T-helper 2 cell (primary cell): ENCODE results near the gene GGT6.

Experiments
- DNase-seq, 5 experiments: peaks; one replicate each; pipeline versions ENCODE4 v3.0.0 to v3.0.0-alpha.2; 2012 to 2022

Gene GGT6

DNA sequence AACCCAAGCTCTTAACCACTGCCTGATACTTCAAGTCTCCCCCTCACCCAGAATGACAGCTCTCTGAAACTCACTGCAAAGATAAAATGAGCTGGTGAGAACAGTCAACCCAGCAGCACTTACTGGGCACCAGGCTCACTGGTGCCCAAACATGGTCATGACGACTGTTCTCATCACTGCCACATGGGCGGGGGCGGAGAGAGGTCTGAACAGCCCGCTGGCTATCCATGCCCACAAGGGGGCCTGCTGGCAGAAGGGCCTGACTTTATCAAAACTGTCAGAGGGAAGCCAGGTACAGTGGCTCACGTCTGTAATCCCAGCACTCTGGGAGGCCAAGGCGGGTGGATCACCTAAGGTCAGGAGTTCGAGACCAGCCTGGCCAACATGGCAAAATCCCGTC is 9.2 kb downstream of the GGT6 start:
- DNase-seq: no peak

DNA sequence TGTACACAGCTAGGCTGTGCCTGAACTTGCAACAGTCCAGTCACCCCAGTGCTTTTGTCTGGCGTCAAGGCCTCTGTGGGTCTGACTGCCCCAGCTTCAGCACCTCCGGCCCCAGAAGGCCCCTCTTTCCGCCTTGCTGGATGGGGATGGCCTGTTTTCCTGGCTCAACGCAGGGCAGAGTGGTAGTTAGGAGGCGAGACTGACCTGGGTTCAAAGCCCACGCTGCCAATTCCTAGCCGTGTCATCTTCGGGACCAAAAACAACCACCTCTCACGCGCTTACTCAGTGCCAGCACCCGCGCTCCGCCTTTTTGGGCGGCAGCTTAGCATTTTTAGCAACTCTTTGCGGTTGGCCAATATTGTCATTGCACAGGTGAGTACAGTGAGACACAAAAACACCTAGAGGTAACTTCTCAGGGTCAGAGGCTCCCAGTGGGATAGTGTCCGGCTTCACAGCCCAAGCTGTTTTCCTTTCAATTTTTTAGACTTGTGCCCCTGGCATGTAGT is 9.8 kb downstream of the GGT6 start:
- DNase-seq: no peak

DNA sequence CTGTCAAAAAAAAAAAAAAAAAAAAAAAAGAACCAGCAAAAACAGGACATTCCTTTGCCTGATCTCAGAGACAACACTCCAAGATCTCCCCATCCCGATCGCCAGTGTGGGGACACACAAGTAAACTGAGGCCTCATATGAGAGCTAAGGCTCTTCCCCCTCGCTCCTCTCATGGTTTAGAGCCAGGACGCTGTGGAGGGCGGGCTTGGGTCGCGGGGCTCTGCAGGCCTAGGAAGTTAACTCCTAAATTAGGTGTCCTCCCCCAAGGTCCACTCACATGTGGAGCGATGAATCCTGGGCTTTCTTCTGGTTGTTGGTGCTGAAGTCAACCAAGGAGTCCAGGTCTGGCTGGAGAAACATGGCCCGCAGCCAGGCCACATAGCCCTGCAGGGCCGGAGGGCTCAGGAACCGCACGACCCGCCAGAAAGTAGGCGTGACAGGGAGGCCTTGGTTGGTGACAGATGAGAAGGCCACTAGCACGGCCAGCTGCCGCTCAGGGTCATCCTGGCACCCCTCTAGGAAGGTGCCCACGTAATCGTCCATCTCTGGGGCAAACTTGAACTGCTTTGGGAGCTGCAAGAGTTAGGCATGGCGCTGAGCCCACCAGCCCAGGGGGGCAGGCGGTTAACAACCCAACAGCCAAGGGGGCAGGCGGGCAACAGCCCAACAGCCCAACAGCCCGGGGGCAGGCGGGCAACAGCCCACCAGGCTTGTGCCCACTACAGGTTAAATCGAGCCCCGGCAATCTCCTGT is 10.4 kb downstream of the GGT6 start:
- no peak for DNase-seq

DNA sequence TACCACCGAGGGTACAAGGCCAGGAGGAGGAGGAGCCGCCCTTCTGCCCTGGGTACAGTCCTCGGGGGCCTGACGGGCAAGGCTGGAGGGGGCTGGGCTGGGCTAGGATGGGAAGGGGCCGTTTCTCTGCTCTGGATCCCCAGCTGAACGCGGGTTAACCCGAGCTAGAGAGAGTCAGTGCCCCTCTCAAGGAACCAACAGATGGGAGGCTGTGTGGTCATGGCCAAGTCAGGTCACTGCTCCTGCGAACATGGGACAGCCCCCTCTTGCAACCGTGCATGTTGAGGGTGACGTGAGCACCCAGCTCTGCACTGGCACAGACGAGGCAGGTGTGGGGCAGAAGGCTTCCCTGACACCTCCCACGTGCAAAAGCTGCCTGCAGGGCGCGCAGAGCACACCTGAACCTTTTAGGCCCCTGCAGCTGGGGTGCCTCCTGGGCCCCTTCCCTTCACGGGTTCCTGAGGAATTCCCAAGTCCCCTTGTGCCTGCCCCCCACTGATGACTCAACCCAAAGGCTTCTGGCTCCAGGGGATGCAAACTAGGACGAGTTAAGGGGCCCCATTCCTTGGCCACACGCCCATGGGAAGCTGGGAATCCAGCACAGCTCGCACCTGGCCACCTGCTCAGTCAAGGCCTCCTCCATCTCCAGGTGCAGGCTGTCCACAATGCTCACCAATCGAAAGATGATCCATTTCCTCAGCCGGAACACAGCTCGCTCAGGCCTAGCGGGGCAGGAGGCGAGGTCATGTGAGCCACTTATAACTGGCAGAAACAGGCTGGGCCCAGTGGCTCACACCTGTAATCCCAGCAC is 11.5 kb downstream of the GGT6 start:
- no peak for DNase-seq

DNA sequence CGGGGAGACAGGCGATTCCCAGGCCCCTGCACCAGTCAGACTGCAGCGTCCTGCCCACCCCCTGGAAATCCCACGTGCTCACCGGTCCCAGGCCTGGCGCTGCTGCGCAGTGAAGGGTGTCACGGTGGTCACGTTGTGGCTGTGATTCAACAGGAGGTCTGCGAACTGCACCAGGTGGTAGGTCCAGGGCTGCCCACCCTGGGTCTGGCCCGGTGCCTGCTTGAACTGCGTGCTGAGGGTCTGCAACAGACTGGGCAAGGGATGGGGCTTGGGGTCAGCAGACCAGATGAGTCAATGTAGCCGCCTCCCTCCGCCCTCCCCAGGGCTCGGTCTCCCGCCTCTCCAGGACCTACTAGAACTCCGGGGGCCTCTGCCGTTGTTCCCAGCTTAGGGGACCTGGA is 12.3 kb downstream of the GGT6 start:
- no peak for DNase-seq

DNA sequence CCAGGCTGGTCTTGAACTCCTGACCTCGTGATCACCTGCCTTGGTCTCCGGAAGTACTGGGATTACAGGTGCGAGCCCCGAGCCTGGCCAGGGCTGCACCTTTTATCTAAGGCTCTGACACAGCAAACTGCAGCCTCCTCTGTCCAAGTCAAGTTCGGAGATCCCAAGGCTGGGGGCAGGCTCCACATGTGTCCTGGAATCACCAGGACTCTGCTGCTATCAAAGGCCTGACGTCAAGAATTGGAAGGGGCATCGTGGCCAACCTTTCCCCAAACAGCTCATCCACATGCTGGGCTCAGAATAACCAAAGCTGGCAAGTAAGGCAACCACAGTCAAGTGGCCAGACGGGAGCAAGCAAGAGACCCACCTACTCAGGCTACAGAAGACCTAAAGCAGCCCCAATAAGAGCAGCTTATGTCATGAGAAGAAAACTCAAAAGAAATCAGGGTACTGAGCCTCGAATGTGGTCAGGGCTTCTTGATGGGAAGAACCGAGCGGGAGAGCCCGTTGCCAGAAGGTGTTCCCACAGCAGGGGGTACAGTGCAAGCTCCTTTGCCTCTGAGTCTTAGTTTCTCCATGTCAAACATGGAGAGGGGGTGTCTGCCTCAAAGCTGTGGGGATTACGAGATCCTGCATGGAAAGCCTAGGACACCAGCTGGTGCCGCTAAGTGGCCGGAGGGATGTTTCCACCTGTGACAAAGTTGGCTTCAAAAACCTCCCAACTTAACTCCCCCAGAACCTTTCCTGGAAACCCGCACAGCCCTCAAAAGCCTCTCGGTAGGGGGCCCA is 13.1 kb downstream of the GGT6 start:
- DNase-seq: no peak

DNA sequence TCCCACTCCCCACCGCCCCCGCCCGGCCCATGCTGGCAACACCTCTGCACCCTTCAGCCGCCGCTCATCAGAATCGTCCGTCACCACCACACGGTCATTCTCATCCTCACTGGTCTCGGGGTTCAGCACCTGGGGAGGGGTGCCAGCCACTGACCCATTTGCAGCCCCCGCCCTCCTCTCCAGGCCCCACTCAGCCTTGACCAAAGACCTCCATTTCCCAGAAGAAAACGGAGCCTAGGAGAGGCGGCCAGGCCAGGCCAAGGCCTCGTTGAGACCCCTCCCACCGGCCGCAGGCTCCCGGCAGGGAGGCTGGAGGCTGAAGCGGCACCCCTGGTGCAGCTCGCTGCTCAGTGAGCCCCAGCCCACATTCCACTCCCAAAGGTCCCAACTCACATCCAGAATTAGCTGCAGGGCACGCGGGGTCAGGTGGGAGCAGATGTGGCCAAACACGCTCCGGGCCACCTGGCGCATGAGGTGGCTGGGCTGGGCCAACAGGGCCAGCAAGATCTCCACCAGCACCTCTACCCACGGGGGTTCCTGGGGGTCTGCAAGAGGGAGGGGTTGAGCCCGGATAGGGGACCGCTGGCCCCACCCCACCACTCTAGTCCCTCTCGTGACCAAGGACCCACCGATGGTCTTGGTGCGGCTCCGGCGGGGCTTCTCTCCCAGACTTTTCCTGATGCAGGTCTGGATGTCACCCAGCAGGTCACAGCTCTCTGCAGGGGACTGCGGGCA is 15.0 kb downstream of the GGT6 start:
- DNase-seq: no peak

DNA sequence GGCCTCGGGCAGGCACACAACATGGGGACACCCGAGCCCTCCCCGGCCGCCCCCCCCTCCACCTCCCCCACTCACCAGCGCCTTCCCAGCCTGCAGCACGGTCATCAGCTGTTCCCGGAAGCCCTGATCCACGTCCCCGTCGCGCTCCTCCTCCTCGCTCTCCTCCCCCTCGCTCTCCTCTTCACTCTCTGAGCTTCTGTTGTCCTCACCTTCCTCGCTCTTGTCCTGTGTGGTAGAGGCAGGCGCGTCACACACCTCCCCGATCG is 15.5 kb downstream of the GGT6 start:
- no peak for DNase-seq

DNA sequence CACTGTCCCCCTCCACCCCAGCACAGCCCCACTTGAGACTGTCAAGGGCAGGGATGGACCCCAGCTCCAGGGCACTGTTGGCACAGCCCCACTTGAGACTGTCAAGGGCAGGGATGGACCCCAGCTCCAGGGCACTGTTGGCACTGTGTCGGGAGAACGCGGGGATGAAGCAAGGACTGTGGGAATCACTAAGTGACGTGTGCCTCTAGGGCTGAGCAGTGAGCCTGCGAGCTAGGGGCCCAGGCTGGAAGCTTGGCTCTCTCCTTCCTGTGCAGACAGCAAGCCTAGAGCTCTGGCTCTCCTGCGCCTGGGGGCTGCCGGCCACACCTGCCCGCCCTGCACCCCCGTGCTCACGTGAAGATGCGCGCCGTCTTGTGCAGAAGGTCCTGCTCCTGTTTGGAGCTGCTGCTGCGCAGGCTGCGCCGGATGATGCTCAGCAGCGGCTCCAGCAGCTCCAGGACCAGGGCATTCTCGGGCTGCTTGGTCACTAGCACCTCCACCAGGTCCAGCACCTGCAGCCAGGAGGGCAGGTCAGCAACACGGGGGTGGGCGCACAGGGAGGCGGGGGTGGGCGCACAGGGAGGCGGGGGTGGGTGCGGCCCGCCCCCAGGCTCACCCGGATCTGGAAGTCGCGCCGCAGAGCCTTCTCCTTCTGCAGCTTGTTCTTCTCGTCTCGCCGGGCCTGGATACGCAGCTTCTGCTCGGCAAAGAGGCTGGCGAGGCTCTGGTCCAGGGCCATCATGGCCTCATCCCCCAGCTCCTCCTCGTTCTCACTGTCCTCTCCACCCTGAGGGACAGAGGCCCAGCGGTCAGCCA is 16.0 kb downstream of the GGT6 start:
- DNase-seq: no peak

DNA sequence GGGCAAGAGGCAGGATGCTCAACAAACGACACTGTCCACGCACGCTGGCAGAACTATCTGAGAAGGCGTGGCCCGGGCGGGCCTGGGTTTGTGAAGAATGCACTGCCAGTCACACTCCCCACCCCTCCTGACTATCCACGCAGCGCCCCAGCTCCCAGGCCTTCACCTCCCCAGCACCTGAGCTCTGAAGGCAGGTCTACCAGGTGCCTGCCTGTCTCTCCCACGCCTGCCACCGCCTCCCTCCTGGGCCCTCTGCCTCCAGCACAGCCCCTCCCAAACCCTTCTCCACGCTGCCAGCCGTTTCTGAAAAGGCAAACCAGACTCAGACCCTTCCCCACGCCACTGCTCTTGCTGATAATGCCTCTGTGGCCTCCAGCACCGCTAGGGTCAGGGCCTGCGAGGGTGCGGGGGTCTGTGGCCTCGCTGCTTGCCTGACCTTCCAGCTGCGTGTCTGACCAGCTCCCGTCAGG is 16.8 kb downstream of the GGT6 start:
- DNase-seq: no peak

DNA sequence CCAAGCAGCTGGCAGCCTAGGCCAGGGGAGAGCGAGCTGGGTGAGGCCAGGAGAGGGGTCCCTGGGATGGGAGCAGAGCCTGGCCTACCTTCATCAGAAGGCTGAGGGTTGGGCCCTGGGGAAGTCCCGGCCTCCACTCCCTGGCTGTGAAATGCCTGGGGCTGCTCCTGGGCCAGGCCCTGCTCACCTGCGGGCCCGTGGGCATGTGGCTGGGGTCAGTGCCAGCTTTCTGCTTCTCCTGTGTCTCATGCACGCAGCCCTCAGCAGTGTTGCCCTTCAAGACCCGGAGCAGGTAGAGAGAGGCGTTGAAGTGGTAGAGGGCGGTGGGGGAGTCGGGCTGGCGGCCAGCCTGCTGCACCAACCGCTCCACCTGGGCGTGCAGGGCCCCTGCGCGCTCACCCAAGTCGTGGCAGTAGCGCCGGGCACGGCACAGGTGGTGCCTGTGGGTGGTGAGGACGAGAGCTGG is 17.6 kb downstream of the GGT6 start:
- no peak for DNase-seq

DNA sequence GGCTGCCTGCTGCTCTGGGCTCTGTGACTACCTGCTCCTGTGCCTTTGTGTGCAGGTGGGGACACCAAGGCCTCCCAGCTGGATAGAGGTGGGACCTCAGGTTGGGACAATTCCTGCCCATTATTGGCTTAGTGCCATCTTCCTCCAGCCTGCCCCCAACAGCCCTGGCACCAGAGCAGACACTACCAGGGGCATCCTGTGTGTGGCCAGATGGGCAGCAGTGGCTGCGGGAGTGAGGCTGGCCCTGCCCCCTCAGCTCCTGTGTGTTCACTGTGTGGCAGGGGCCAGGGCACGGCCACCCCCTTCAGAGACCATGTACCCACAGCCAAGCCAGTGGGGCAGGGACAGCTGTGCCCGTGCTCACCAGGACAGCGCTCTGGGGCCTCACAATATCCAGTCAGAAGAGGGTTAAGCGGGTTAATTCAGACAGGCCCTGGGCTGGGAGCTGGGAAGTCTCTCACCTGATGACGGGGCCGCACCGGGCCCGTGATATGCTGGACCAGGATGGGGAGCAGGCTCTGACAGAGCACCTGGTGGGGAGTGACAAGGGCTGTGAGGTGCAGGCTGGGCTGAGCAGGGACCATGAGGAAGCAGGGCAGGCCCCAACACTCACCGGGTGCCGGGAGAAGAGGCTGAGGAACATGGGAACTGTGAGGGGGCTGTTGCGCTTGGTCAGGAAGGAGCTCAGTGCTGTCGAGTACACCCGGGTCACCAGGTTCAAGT is 18.2 kb downstream of the GGT6 start:
- DNase-seq: no peak

DNA sequence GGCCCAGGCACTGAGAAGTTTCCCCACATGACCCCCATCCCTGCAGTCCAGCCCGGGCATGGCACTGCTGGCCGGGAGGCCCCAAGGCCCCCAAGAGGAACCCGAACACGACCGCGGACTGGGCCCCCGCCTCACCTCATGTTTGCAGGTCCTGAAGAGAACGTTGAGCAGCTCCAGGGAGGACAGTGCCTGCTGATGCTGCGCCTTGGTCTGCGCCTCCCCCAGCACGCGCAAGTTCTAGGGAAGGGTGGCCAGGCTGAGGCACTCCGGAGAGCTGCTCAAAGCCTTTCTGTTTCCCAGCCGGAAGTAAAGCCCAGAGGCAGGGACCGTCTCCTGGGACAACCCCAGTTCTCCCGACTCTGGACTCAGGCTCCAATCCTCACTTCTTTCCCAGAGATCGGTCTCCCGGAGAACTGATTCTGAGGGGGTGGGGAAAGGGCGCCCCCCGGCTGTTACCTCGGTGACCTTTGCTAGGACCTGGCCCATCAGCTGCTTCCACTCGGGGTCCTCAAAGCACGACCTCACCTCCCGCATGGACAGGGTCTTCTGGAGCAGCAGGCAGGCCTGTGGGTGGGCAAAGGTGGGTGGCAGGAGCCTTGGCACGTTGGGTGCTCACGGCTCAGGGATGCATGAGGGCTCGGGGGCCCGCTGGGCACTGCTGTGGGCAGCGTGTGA is 18.9 kb downstream of the GGT6 start:
- DNase-seq: no peak

DNA sequence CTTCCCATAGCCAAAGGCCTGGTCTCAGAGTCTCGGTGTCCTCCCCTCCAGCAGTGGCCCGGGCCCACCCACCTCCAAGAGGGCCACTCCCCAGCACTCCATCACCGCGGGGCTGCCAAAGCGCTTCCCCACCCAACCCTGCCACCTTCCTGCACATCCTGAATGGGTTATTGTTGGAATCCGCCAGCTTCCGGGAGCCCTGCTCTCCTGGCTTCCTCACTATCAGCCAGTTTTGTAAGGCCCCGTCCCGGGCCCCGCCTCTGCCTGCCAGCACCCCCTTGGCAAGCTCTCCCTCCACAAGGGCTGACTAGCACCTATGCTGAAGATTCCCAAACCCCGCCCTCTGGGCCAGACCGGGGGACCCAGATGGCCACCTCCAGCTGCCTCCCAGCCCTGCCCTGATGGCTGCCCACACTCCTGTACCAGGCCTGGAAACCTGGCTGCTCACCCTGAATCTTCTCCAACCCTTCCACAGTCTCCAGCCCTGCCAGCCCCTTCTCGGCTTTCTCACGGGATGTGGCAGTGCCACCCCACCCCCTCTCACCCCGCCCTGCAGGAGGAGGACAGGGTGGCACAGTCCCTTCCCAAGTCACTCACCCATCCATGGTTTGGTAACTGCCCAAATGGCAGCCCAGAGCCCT is 19.6 kb downstream of the GGT6 start:
- no peak for DNase-seq

DNA sequence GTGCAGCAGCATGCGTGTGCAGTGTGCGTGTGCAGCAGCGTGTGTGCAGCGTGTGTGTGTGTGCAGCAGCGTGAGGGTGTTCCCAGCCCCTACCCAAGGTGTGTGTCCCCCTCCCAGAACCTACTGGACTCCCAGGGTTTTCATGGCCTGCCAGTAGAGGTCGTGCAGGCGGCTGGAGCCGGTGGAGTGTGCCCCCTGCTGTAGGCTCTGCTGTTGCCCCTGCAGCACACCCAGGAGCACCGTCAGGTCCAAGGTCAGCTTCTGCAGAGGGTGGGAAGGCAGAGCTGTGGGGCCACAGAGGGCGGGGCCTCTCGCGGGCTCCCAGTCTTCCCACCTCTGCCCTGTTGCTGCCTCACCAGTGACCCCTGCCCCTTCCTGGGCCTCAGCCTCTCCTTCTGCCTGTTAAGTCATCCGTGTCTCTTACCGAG is 20.1 kb downstream of the GGT6 start:
- DNase-seq: no peak

DNA sequence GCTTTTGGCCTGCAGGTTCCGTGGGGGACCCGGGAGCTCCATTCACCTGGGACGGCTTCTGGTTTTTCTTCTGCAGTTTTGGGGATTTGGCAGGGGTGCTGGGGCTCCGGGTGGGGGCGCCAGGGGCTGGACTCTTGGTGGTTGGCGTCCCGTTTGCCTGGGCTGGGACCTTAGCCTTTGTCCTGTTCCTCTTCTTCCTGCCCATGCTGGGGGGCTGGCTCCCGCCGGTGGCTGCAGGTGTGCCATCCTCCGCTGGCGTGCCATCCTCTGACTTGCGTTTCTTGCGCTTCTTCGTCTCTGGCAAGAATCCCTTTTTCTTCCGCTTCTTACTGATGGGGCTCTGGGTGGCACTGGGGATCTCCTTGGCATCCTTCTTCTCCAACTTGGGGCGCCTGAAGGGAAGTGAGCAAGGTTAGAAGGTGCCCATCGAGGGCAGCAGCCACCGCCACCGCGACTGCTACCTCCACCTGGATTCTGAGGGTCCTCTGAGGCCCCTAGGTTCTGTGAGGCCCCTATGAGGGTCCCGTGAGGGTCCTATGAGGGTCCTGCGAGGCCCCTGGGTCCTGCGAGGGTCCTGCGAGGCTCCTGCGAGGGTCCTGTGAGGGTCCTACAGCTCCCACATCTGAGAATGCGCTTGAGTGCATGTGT is 20.7 kb downstream of the GGT6 start:
- no peak for DNase-seq

DNA sequence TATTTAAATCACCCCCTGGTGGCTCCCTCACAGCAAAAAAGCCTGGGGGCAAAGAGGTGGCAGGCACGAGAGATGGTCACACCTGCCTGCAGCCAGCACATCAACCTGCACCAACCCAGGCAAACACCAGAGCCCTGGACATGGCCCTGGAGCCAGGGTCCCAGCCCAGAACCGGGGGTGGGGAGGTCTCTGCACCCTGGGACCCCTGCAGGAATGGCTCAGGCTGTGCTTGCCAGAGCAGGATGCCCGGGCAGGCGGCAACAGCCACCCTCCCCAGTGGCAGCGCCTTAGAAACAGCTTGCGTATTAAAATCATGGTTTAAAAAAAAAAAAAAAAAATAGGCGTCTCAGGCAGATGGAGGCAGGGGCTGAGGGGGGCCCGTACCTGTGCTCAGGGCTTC is 21.4 kb downstream of the GGT6 start:
- no peak for DNase-seq

DNA sequence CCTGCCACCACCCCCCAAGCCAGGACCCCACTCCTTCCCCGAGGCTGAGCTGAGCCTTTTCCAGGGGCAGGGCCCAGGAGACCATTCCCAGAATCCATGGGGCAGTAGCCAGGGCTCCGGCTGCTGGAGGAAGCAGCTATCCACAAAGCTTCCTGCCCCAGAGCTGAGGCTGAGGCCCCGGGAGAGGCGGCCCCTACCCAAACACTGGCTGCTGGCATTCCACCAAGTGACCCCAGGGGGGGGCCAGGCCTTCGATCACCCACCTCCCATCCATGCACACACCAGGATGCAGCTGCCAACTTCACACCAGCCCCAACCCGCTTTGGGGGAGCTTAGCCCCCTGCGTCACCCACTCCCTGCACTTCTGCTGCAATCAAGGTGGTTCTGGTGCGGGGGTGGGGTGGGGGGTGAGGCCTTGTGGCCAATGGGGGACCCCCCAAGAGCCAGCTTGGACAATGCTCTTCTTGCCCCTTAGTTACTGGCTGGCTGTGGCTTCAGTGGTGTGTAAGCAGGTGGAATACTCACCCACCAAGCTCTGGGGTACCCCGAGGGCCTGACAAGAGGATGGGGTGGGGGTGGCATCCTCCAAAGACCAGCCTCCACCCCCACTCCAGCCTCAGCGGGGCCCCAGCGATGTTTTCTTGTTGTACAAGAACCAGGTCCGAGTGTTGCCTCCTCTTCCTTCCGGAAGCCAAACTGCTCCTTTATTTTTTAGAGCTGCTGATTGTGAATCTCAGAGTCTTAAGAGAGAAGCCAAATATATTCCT is 22.0 kb downstream of the GGT6 start:
- DNase-seq: no peak
